Measurements from ENCODE around the gene KCTD17. TPM values are rescaled to one million over a fixed set of nuclear protein-coding genes. Genes with fewer than 3 reads are reported as not detected.

Gene KCTD17
- total RNA-seq, 4 donors from 2014 or later = 1.8 to 3.3 (median 2.6) TPM

DNA sequence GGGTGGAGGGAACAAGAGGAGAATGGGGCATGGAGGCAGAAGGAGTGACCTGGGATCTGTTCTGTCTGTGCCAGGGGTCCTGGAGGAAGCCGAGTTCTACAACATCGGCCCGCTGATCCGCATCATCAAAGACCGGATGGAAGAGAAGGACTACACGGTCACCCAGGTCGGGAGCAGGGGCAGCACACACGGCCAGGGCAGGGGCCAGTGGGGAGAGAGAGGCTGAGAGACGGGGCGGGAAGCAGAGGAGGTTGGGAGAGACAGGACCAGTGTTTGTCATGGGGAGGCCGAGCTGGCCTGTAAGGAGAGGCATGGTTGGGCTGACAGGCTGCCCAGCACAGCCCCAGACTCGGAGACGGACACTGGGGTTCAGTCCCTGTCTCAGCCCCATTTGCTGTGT, 4.7 kb downstream of the KCTD17 start:
- no peak overlapping the region for H3K4me3 ChIP-seq
- H3K9me3 ChIP-seq = no peaks in the 10 kb centered on the region
- H3K4me1 ChIP-seq = no peaks in the 10 kb centered on the region
- in situ Hi-C loops (cut with MboI; ENCODE audit: low sequenced_read_pairs in 4 of 4) = no loop called here
- DNase-seq (no peak), ATAC-seq (no peak)
- no peaks in the 10 kb centered on the region for H3K36me3 ChIP-seq
- intact Hi-C loops (cut with DNase I; ENCODE audit: low total_unique reads) = no loop called here
- TF ChIP-seq, protein P1, sequence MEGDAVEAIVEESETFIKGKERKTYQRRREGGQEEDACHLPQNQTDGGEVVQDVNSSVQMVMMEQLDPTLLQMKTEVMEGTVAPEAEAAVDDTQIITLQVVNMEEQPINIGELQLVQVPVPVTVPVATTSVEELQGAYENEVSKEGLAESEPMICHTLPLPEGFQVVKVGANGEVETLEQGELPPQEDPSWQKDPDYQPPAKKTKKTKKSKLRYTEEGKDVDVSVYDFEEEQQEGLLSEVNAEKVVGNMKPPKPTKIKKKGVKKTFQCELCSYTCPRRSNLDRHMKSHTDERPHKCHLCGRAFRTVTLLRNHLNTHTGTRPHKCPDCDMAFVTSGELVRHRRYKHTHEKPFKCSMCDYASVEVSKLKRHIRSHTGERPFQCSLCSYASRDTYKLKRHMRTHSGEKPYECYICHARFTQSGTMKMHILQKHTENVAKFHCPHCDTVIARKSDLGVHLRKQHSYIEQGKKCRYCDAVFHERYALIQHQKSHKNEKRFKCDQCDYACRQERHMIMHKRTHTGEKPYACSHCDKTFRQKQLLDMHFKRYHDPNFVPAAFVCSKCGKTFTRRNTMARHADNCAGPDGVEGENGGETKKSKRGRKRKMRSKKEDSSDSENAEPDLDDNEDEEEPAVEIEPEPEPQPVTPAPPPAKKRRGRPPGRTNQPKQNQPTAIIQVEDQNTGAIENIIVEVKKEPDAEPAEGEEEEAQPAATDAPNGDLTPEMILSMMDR (IDR thresholded peaks at IDR 0.05 in 4 of 5, conservative IDR thresholded peaks at IDR 0.05 in 1 of 5) = no peak
- TF ChIP-seq POLR2A (IDR thresholded peaks at IDR 0.05) = no peak
- no peak overlapping the region for H3K27ac ChIP-seq
- peaks cover 0 to 5% (median 0%) of the 10 kb centered on the region in 3 donors for H3K27me3 ChIP-seq

DNA sequence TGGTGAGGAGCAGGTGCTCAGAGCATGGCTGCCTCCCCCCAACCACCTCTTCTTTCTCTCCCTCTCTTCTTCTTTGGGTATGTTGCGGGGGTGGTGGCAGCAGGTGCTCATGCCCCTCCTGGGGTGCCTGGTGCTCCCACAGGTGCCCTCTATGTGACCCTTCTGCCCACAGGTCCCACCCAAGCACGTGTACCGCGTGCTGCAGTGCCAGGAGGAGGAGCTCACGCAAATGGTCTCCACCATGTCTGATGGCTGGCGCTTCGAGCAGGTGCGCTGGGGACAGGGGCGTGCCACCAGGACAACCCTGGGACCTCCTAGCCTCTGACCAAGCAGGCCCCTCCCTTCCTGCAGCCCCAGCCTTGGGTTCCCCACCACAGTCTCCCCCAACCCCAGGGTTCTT, 5.7 kb downstream of the KCTD17 start:
- Histone ChIP-seq H3K27ac (no peak overlapping the region), H3K27me3 (no peaks in the 10 kb centered on the region), H3K4me1 (no peaks in the 10 kb centered on the region), H3K9me3 (no peaks in the 10 kb centered on the region), H3K36me3 (no peaks in the 10 kb centered on the region), H3K4me3 (no peak overlapping the region)
- no peak for TF ChIP-seq POLR2A (IDR thresholded peaks at IDR 0.05)
- TF ChIP-seq, protein P1 (IDR thresholded peaks at IDR 0.05 in 4 of 5, conservative IDR thresholded peaks at IDR 0.05 in 1 of 5) = no peak
- no peak for DNase-seq
- intact Hi-C loops (cut with DNase I; ENCODE audit: low total_unique reads) = no loop called here
- in situ Hi-C loops (cut with MboI; ENCODE audit: low sequenced_read_pairs in 4 of 4) = no loop called here
- ATAC-seq = no peak

DNA sequence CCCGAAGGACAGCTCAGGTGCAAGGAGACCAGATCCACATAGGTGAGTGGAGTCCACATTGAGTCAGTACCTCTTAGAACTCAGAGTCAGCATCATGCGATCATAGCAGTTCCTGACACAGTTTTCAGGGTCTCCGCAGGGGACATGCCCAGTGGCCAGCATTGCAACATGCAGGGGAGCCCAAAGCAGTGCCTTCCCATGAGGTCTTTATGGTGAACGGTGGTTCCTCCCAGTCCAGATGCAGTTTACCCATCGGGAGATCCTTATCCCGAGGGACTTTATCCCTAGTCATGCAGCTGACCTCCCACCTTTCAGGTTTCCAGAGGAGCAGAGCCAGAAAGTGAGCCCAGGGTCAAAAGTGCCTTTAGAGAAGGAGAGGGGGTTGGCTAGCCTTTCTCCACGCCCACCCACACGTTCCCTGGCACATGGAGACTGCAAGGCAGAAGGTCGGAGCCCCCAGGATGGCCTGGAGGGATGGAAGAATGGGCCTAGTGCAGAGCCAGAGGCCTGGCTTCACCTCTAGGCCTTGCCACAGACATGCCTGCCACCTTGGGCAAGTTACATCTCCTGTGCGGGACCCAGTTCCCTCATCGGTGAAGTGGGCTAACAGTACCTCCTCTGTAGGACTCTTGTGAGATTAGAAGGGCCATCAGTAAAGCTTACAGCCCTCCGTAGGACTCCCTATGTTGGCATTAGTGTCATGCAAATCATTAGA, 6.4 kb downstream of the KCTD17 start:
- intact Hi-C loops (cut with DNase I; ENCODE audit: low total_unique reads) = no loop called here
- no peak for DNase-seq
- Histone ChIP-seq H3K36me3 (no peaks in the 10 kb centered on the region), H3K9me3 (no peaks in the 10 kb centered on the region), H3K4me1 (no peaks in the 10 kb centered on the region), H3K27ac (no peak overlapping the region), H3K27me3 (no peaks in the 10 kb centered on the region), H3K4me3 (no peak overlapping the region)
- TF ChIP-seq POLR2A (IDR thresholded peaks at IDR 0.05) = no peak
- TF ChIP-seq, protein P1 (IDR thresholded peaks at IDR 0.05 in 4 of 5, conservative IDR thresholded peaks at IDR 0.05 in 1 of 5) = no peak
- ATAC-seq = no peak
- in situ Hi-C loops (cut with MboI; ENCODE audit: low sequenced_read_pairs in 4 of 4) = no loop called here

DNA sequence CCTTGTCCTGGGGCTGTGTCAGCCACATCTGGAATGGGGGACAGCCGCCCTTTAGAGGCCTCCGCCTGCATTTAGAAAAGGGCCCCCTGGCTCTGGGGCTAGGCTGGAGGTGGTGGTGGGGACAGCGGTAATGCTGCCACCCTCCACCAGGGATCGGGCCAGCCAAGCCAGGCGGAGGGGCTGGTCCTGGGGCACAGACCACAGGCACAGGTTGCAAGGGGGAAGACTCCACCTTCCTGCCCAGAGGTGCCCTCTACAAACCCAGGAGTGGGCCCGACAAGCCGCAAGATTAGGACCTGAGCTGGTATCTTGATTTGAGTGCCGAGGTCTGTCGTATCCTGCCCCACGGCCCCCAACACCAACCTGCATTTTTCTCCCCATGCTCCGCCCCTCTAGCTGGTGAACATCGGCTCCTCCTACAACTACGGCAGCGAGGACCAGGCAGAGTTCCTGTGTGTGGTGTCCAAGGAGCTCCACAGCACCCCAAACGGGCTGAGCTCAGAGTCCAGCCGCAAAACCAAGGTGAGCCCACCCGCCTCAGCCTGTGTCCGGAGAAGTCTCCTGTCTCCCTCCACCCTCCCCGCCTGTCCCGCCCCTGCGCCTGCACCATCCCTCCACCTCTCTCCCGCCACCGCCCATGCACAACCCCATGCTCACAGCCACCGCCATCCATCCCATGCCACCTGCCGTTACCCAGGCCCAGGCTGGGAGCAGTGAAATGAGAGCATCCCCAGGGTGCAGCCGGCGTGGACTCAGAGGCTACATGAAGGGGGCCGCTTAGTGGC, 7.6 kb downstream of the KCTD17 start:
- Histone ChIP-seq H3K4me3 (no peak overlapping the region), H3K9me3 (no peaks in the 10 kb centered on the region), H3K36me3 (no peaks in the 10 kb centered on the region), H3K27ac (no peak overlapping the region), H3K4me1 (no peaks in the 10 kb centered on the region), H3K27me3 (no peaks in the 10 kb centered on the region)
- in situ Hi-C loops (cut with MboI; ENCODE audit: low sequenced_read_pairs in 4 of 4) = no loop called here
- TF ChIP-seq, protein P1 (IDR thresholded peaks at IDR 0.05 in 4 of 5, conservative IDR thresholded peaks at IDR 0.05 in 1 of 5) = no peak
- TF ChIP-seq POLR2A (IDR thresholded peaks at IDR 0.05) = no peak
- DNase-seq (no peak), ATAC-seq (no peak)
- intact Hi-C loops (cut with DNase I; ENCODE audit: low total_unique reads) = no loop called here
